ENCODE measurements around the gene ABI1.
A peak's percentile ranks its signal among the peaks of the same experiment; 100 is the strongest.

The ABI1 gene

GRCh38 chr10:26699631-26700030, 161.1 kb downstream of the ABI1 start:
- ChIA-PET CTCF (interaction anchor here (0.6 to 1.2 kb wide), 3 partner anchors 18 to 162 kb away, joined by 3 to 6 read pairs (median 3); partner anchors contain the start of gene ABI1), POLR2A (no interaction called here)
- Histone ChIP-seq H3K4me1 (ENCODE audit: control insufficient read depth, insufficient read depth, low read length) (no peaks in the 10 kb centered on the region), H3K36me3 (ENCODE audit: control insufficient read depth in 2 of 2, insufficient read depth in 1 of 2, low read length in 2 of 2) (peaks cover 10 to 29% of the 10 kb centered on the region in 2 experiments; a peak in 2 of 3 replicates), H3K4me3 (ENCODE audit: low read depth, low read length) (no peak overlapping the region), H3K27ac (ENCODE audit: extremely low read depth, low read depth, low read length) (no peak overlapping the region), H3K9me3 (ENCODE audit: control insufficient read depth, insufficient read depth, low read depth, low read length) (no peaks in the 10 kb centered on the region)
- TF ChIP-seq SP7 (tag by site-specific recombination; IDR thresholded peaks at IDR 0.05) (no peak), ZNF214 (tag by site-specific recombination; IDR thresholded peaks at IDR 0.05; ENCODE audit: borderline replicate concordance) (no peak), ZNF677 (tag by site-specific recombination; IDR thresholded peaks at IDR 0.05) (no peak), ZNF624 (tag by site-specific recombination; IDR thresholded peaks at IDR 0.05) (no peak), ZNF529 (tag by site-specific recombination; IDR thresholded peaks at IDR 0.05; ENCODE audit: insufficient replicate concordance) (no peak), ZNF488 (tag by site-specific recombination; IDR thresholded peaks at IDR 0.05) (no peak), ZNF692 (tag by site-specific recombination; IDR thresholded peaks at IDR 0.05) (no peak), ZNF776 (tag by site-specific recombination; IDR thresholded peaks at IDR 0.05; ENCODE audit: borderline replicate concordance) (no peak), ZIC2 (tag by site-specific recombination; IDR thresholded peaks at IDR 0.05) (no peak), ZBTB7A (tag by site-specific recombination; IDR thresholded peaks at IDR 0.05; ENCODE audit: low read depth) (no peak)

- H3K36me3 ChIP-seq (ENCODE audit: control insufficient read depth in 2 of 2, insufficient read depth in 1 of 2, low read length in 2 of 2), result peaks cover 4 to 29% of the 10 kb centered on the region in 2 experiments; a peak in 2 of 3 replicates
- no peaks in the 10 kb centered on the region for H3K4me1 ChIP-seq (ENCODE audit: control insufficient read depth, insufficient read depth, low read length)
- TF ChIP-seq ZNF843 (tag by site-specific recombination; IDR thresholded peaks at IDR 0.05) (no peak), ZNF121 (tag by site-specific recombination; IDR thresholded peaks at IDR 0.05) (peak; percentile 68), ZNF660 (tag by site-specific recombination; IDR thresholded peaks at IDR 0.05) (no peak), ZBTB26 (tag by site-specific recombination; optimal IDR thresholded peaks at IDR 0.05) (no peak)
- no peak overlapping the region; the same call in 1 of the 2 replicates for H3K4me3 ChIP-seq (ENCODE audit: low read depth, low read length)
- no peaks in the 10 kb centered on the region for H3K9me3 ChIP-seq (ENCODE audit: control insufficient read depth, insufficient read depth, low read depth, low read length)
- no peak overlapping the region for H3K27ac ChIP-seq (ENCODE audit: extremely low read depth, low read depth, low read length)
- ChIA-PET CTCF (interaction anchor here (0.6 to 1.2 kb wide), 3 partner anchors 19 to 614 kb away, joined by 3 to 6 read pairs (median 3); partner anchors contain the start of gene ABI1), POLR2A (no interaction called here)
Measured at GRCh38 chr10:26698909-26699308, 161.8 kb downstream of the ABI1 start.

- peak overlapping the region; percentile 75 for H3K27ac ChIP-seq (ENCODE audit: extremely low read depth, low read depth, low read length)
- POLR2A ChIA-PET, result interaction anchor here (0.6 kb wide), 1 partner anchor 1302 kb away, joined by 3 read pairs; no protein-coding TSS in a partner anchor
- H3K4me1 ChIP-seq (ENCODE audit: control insufficient read depth, insufficient read depth, low read length), result no peaks in the 10 kb centered on the region
- peak overlapping the region; percentile 94 for H3K4me3 ChIP-seq (ENCODE audit: low read depth, low read length)
- H3K36me3 ChIP-seq (ENCODE audit: control insufficient read depth in 2 of 2, insufficient read depth in 1 of 2, low read length in 2 of 2), result peaks cover 4 to 28% of the 10 kb centered on the region in 2 experiments; a peak in 2 of 3 replicates
- H3K9me3 ChIP-seq (ENCODE audit: control insufficient read depth, insufficient read depth, low read depth, low read length), result no peaks in the 10 kb centered on the region
- CTCF ChIA-PET, result interaction anchor here (0.6 to 0.7 kb wide), 2 partner anchors 93 to 141 kb away, joined by 4 read pairs; no protein-coding TSS in a partner anchor
- TF ChIP-seq GLIS1 (tag by site-specific recombination; IDR thresholded peaks at IDR 0.05) (peak; percentile 39), ZNF645 (tag by site-specific recombination; IDR thresholded peaks at IDR 0.05) (no peak), GLIS2 (tag by site-specific recombination; IDR thresholded peaks at IDR 0.05) (peak; percentile 85), ZFHX2 (tag by site-specific recombination; conservative IDR thresholded peaks at IDR 0.05) (peak; percentile 80), ZNF580 (tag by site-specific recombination; IDR thresholded peaks at IDR 0.05) (peak; percentile 90), ZNF600 (tag by site-specific recombination; IDR thresholded peaks at IDR 0.05) (no peak), EGR2 (tag by site-specific recombination; IDR thresholded peaks at IDR 0.05; ENCODE audit: low read depth) (peak; percentile 70), ZNF660 (tag by site-specific recombination; IDR thresholded peaks at IDR 0.05) (no peak), ZBTB26 (tag by site-specific recombination; optimal IDR thresholded peaks at IDR 0.05) (peak; percentile 95), BCL6B (tag by site-specific recombination; IDR thresholded peaks at IDR 0.05) (no peak), ZNF24 (tag by site-specific recombination; IDR thresholded peaks at IDR 0.05) (no peak)
Measured at GRCh38 chr10:26697922-26698608, 162.7 kb downstream of the ABI1 start.

All from HEK293 (cell line).